Endothelial cell of umbilical vein (primary cell): ENCODE results near the gene KCNQ2. TPM values are rescaled to one million over a fixed set of nuclear protein-coding genes. Genes with fewer than 3 reads are reported as not detected.

ENCODE experiments used
- BruUV-seq: library from RNA; stranded (reverse); fragments of 400-500 nt; replicated peaks from 2 replicates; lab custom pipeline; 2021; lab: Mats Ljungman, UMichigan
- CTCF ChIA-PET: fragments of 300-600, 350-600 bp; sonication (Branson Sonifier 250); formaldehyde crosslinking; loops from one replicate; lab custom pipeline; 2021; ENCODE audit warnings: antibody characterized with exemption, inconsistent platforms; lab: Charles Lee
- POLR2A ChIA-PET: fragments of 300-600, 350-600 bp; sonication (Branson Sonifier 250); formaldehyde crosslinking; loops from one replicate; lab custom pipeline; 2021; ENCODE audit warnings: antibody characterized with exemption, inconsistent platforms; lab: Charles Lee
- DNase-seq: peaks from one replicate; pipeline ENCODE4 v3.0.0-alpha.2; 2011; ENCODE audit warnings: low read depth, low spot score
- FAIRE-seq: peaks from 2 replicates; lab custom pipeline; 2011; peaks lifted over from hg19 to GRCh38; lab: Jason Lieb, UNC
- H2AFZ ChIP-seq: 2 replicates; pipeline ENCODE4 v1.6.0; 2012; ENCODE audit warnings: low read depth, low read length, control low read depth, inconsistent platforms
- H3K27ac ChIP-seq: 2 replicates; pipeline ENCODE4 v1.5.1; 2011; ENCODE audit warnings: low read depth, mild to moderate bottlenecking, control low read depth, low read length, moderate library complexity; ENCODE audit not compliant: insufficient read depth
- H3K27me3 ChIP-seq, 2 experiments: 2 replicates each; pipeline versions ENCODE4 v1.6.0 to v1.6.1; 2011; ENCODE audit warnings: low read length in 2 of 2, mixed read lengths in 1 of 2; ENCODE audit not compliant: control insufficient read depth in 2 of 2, insufficient read depth in 2 of 2
- H3K36me3 ChIP-seq, 2 experiments: 2 replicates in 1 of 2; 3 replicates in 1 of 2; pipeline ENCODE4 v1.5.1; 2011; ENCODE audit warnings: low read length in 2 of 2, mild to moderate bottlenecking in 1 of 2, moderate library complexity in 1 of 2; ENCODE audit not compliant: control insufficient read depth in 2 of 2, insufficient read depth in 2 of 2; ENCODE audit errors: extremely low read depth in 1 of 2
- H3K4me1 ChIP-seq: 3 replicates; pipeline ENCODE4 v1.5.1; 2011; ENCODE audit warnings: mild to moderate bottlenecking, low read length; ENCODE audit not compliant: control insufficient read depth, insufficient read depth; ENCODE audit errors: extremely low read depth
- H3K4me2 ChIP-seq: 2 replicates; pipeline ENCODE4 v1.6.1; 2011; ENCODE audit warnings: low read length, control low read depth, mixed read lengths; ENCODE audit not compliant: insufficient read depth
- H3K4me3 ChIP-seq, 3 experiments: fragments of 200-600 bp in 1 of 3; sonication (generic), shearing (Covaris generic) in 1 of 3; replicated peaks in 1 of 3; 2 replicates each; pipeline ENCODE4 v1.5.1; 2011 to 2016; ENCODE audit warnings: control low read depth in 3 of 3, low read length in 3 of 3, mild to moderate bottlenecking in 2 of 3, inconsistent platforms in 1 of 3, low read depth in 1 of 3, moderate library complexity in 1 of 3; ENCODE audit not compliant: insufficient read depth in 1 of 3
- H3K79me2 ChIP-seq: 2 replicates; pipeline ENCODE4 v1.6.0; 2012; ENCODE audit warnings: low read length, inconsistent platforms; ENCODE audit not compliant: control insufficient read depth, insufficient read depth
- H3K9ac ChIP-seq: replicated peaks from 2 replicates; pipeline ENCODE3; 2011; ENCODE audit warnings: low read length, control low read depth; ENCODE audit not compliant: insufficient read depth; ENCODE audit errors: extremely low read depth
- H3K9me1 ChIP-seq: replicated peaks from 3 replicates; pipeline ENCODE4 v1.6.0; 2011; ENCODE audit warnings: mild to moderate bottlenecking, low read length; ENCODE audit not compliant: control insufficient read depth, insufficient read depth; ENCODE audit errors: extremely low read depth
- H3K9me3 ChIP-seq: replicated peaks from 2 replicates; pipeline ENCODE4 v1.5.1; 2012; ENCODE audit warnings: low read length, inconsistent platforms; ENCODE audit not compliant: control insufficient read depth, insufficient read depth
- H4K20me1 ChIP-seq: replicated peaks from 2 replicates; pipeline ENCODE3; 2011; ENCODE audit warnings: mild to moderate bottlenecking, low read length; ENCODE audit not compliant: control insufficient read depth, insufficient read depth; ENCODE audit errors: extremely low read depth
- CTCF ChIP-seq, 2 donors: IDR thresholded peaks; 1 replicate in 1 of 2; 2 replicates in 1 of 2; pipeline ENCODE4 v1.5.1; 2011; ENCODE audit warnings: low read length in 2 of 2, mild to moderate bottlenecking in 2 of 2, moderate library complexity in 2 of 2, control low read depth in 1 of 2, inconsistent platforms in 1 of 2, low read depth in 1 of 2; ENCODE audit not compliant: insufficient read depth in 1 of 2; ENCODE audit errors: extremely low read depth in 1 of 2
- EZH2 ChIP-seq: IDR thresholded peaks from 2 replicates; pipeline ENCODE4 v1.6.1; 2012; ENCODE audit warnings: borderline replicate concordance, low read depth, mild to moderate bottlenecking, moderate library complexity, low read length, inconsistent platforms; ENCODE audit not compliant: severe bottlenecking
- FOS ChIP-seq: IDR thresholded peaks from 2 replicates; pipeline ENCODE4 v1.6.1; 2011; ENCODE audit warnings: mild to moderate bottlenecking, low read length, moderate library complexity, borderline replicate concordance; ENCODE audit not compliant: insufficient read depth
- GATA2 ChIP-seq: IDR thresholded peaks from 2 replicates; pipeline ENCODE4 v1.7.0; 2011; ENCODE audit warnings: low read depth, mild to moderate bottlenecking, moderate library complexity, mixed read lengths, low read length; ENCODE audit not compliant: insufficient read length, insufficient read depth
- JUN ChIP-seq: IDR thresholded peaks from 2 replicates; pipeline ENCODE4 v1.6.1; 2011; ENCODE audit warnings: borderline replicate concordance, low read depth; ENCODE audit not compliant: insufficient read length, insufficient read depth
- MAX ChIP-seq: IDR thresholded peaks from 2 replicates; pipeline ENCODE4 v1.6.1; 2011; ENCODE audit not compliant: insufficient read depth, insufficient read length
- MYC ChIP-seq: IDR thresholded peaks from one replicate; pipeline ENCODE4 v1.6.1; 2011; ENCODE audit warnings: mild to moderate bottlenecking, low read depth, low read length
- POLR2A ChIP-seq: IDR thresholded peaks from 2 replicates; pipeline ENCODE4 v1.6.1; 2012; ENCODE audit warnings: low read depth, mild to moderate bottlenecking, control low read depth, low read length
- POLR2AphosphoS5 ChIP-seq: IDR thresholded peaks from 2 replicates; pipeline ENCODE4 v1.6.1; 2012; ENCODE audit warnings: low read depth, mild to moderate bottlenecking, control low read depth, low read length, moderate library complexity; ENCODE audit not compliant: insufficient read depth
- dilution Hi-C: fragments of 300-500 bp; cut with MboI; formaldehyde crosslinking; loops from one replicate; pipeline ENCODE4 v1.15.0; 2019; ENCODE audit warnings: low sequenced_read_pairs; ENCODE audit not compliant: extremely low pct_ligation_motif_present
- intact Hi-C: fragments of 100-400 bp; cut with micrococcal nuclease; formaldehyde crosslinking; loops from one replicate; pipeline ENCODE4 v1.10.0; 2022
- polyA plus RNA-seq, 4 experiments: library from polyadenylated mRNA; depleted of rRNA in 3 of 4; stranded (reverse) in 3 of 4; unstranded in 1 of 4; fragments of >200 nt; gene quantifications; 2 replicates each; pipeline versions ENCODE4 v1.2.1 to v1.2.3, GENCODE V29; 2011 to 2012; ENCODE audit warnings: missing spikeins in 1 of 4
- total RNA-seq: library from RNA; stranded (reverse); gene quantifications from 2 replicates; pipeline ENCODE4 v1.2.3, GENCODE V29; 2021

The KCNQ2 gene
- total and polyA plus RNA-seq, 2 donors (not counting 3 experiments of a cell fraction or from before 2014, with no cell fraction given), result not detected

DNA sequence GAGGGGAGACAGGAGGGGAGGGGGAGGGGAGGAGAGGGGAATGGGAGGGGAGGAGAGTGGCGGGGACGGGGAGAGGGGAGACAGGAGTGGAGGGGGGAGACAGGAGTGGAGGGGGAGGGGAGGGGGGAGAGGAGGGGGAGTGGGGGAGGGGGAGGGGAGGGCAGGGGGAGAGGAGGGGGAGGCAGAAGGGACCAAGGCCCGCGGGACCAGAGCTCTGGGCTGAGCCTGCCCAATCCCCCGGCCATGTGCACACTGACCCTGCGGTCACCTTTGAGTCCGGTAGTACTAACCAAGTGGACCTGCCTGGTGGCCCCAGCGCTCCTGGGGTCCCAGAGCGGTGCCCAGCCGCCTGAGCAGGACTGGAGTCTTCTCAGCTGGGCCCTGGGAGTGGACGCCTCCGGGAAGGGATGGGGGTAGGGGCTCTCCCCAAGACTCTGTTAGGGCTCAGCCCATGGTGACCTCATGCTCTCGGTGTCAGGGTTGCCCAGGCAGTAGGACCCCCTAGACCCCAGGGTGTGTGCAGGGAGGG is 471 bp upstream of the KCNQ2 start:
- Histone ChIP-seq H3K27ac (no peak overlapping the region), H3K27me3 (peaks cover 31 to 36% of the 10 kb centered on the region in 2 experiments)
- dilution Hi-C loops, result no loop called here

More for the DNA sequence above, 471 bp upstream of the KCNQ2 start:
- FAIRE-seq (no peak), DNase-seq (no peak)
- CTCF ChIA-PET, result no interaction called here
- Histone ChIP-seq H3K9me3 (no peaks in the 10 kb centered on the region), H2AFZ (no peak overlapping the region), H3K9ac (no peak overlapping the region), H3K9me1 (no peaks in the 10 kb centered on the region), H3K4me3 (no peak overlapping the region), H3K4me1 (no peaks in the 10 kb centered on the region), H3K4me2 (no peak overlapping the region), H4K20me1 (no peaks in the 10 kb centered on the region), H3K79me2 (no peaks in the 10 kb centered on the region), H3K36me3 (no peaks in the 10 kb centered on the region)
- POLR2A ChIA-PET, result no interaction called here
- no TSS peak for BruUV-seq
- TF ChIP-seq MAX (no peak), GATA2 (no peak), POLR2A (no peak), MYC (no peak), JUN (no peak), CTCF (IDR thresholded peaks at IDR 0.05; ENCODE audit: extremely low read depth in 1 of 2, insufficient read depth in 1 of 2, low read depth in 1 of 2, low read length in 2 of 2) (no peak), EZH2 (no peak), FOS (no peak), POLR2AphosphoS5 (no peak)
- intact Hi-C loops, result no loop called here
